B cell (primary cell): ENCODE measurements around the gene ATXN1. TPM values are rescaled to one million over a fixed set of nuclear protein-coding genes. Genes with fewer than 3 reads are reported as not detected.

ENCODE experiments used
- ATAC-seq: fragments of 200-7000 bp; cut with Tn5 transposase; one replicate; pipeline ENCODE4 v1.10.0; 2021; ENCODE audit warnings: low read depth, mild to moderate bottlenecking, moderate number of reproducible peaks, moderate library complexity
- CTCF ChIA-PET: fragments of 350-600 bp; sonication (Branson Sonifier 250); formaldehyde crosslinking; loops from one replicate; lab custom pipeline; 2021; ENCODE audit warnings: antibody characterized with exemption, inconsistent platforms; lab: Charles Lee
- POLR2A ChIA-PET: fragments of 350-600 bp; sonication (Branson Sonifier 250); formaldehyde crosslinking; loops from one replicate; lab custom pipeline; 2021; ENCODE audit warnings: antibody characterized with exemption; lab: Charles Lee
- DNase-seq: peaks from one replicate; pipeline ENCODE4 v3.0.0; 2013
- H2AFZ ChIP-seq: 2 replicates; pipeline ENCODE4 v1.6.1; 2012; ENCODE audit warnings: mild to moderate bottlenecking, low read depth, low read length; ENCODE audit not compliant: insufficient read depth, poor library complexity, severe bottlenecking
- H3K27ac ChIP-seq, 2 donors: 1 replicate in 1 of 2; 2 replicates in 1 of 2; pipeline ENCODE4 v1.5.1; 2012 to 2013; ENCODE audit warnings: low read length in 2 of 2, mild to moderate bottlenecking in 2 of 2, moderate library complexity in 1 of 2
- H3K27me3 ChIP-seq, 4 experiments: fragments of 200-600 bp in 1 of 4; sonication (generic) in 1 of 4; replicated peaks in 1 of 4; 1 replicate in 2 of 4; 2 replicates in 2 of 4; pipeline versions ENCODE4 v1.6.1 to v1.7.0; 2013 to 2016; ENCODE audit warnings: low read length in 3 of 4, mild to moderate bottlenecking in 2 of 4, mixed read lengths in 1 of 4, moderate library complexity in 1 of 4; ENCODE audit not compliant: insufficient read depth in 4 of 4, control insufficient read depth in 3 of 4; ENCODE audit errors: control extremely low read depth in 1 of 4
- H3K36me3 ChIP-seq, 2 experiments: replicated peaks in 1 of 2; 1 replicate in 1 of 2; 2 replicates in 1 of 2; pipeline versions ENCODE4 v1.6.1 to v1.7.1; 2013; ENCODE audit warnings: low read length in 1 of 2; ENCODE audit not compliant: insufficient read depth in 2 of 2, control insufficient read depth in 1 of 2; ENCODE audit errors: control extremely low read depth in 1 of 2, extremely low read depth in 1 of 2
- H3K4me1 ChIP-seq, 2 donors: fragments of 200-600 bp in 1 of 2; sonication (generic) in 1 of 2; 1 replicate in 1 of 2; 2 replicates in 1 of 2; pipeline versions ENCODE4 v1.5.1 to v1.6.1; 2013 to 2017; ENCODE audit warnings: low read length in 2 of 2; ENCODE audit not compliant: control insufficient read depth in 2 of 2, insufficient read depth in 2 of 2
- H3K4me2 ChIP-seq: replicated peaks from 2 replicates; pipeline ENCODE3; 2012; ENCODE audit warnings: mild to moderate bottlenecking, low read depth, low read length; ENCODE audit not compliant: poor library complexity, severe bottlenecking
- H3K4me3 ChIP-seq, 5 experiments: fragments of 200-600 bp in 1 of 5; sonication (generic) in 1 of 5; 1 replicate in 3 of 5; 2 replicates in 2 of 5; pipeline versions ENCODE4 v1.5.1 to v1.7.0; 2011 to 2016; ENCODE audit warnings: low read length in 4 of 5, mild to moderate bottlenecking in 4 of 5, low read depth in 2 of 5, control low read depth in 1 of 5, moderate library complexity in 1 of 5; ENCODE audit not compliant: insufficient read depth in 1 of 5; ENCODE audit errors: control extremely low read depth in 1 of 5, extremely low read depth in 1 of 5
- H3K79me2 ChIP-seq: fragments of 200-600 bp; sonication (generic); one replicate; pipeline ENCODE4 v1.6.0; 2016; ENCODE audit warnings: low read length; ENCODE audit not compliant: control insufficient read depth, insufficient read depth
- H3K9ac ChIP-seq: fragments of 200-600 bp; sonication (generic); 2 replicates; pipeline ENCODE4 v1.6.1; 2017; ENCODE audit warnings: mild to moderate bottlenecking, low read length, moderate library complexity
- H3K9me3 ChIP-seq, 3 donors: one replicate each; pipeline versions ENCODE4 v1.6.1 to v1.7.1; 2013; ENCODE audit warnings: low read length in 2 of 3; ENCODE audit not compliant: control insufficient read depth in 2 of 3, insufficient read depth in 1 of 3; ENCODE audit errors: control extremely low read depth in 1 of 3
- H4K20me1 ChIP-seq: 2 replicates; pipeline ENCODE4 v1.6.0; 2012; ENCODE audit warnings: mild to moderate bottlenecking, low read length; ENCODE audit not compliant: insufficient read depth, control insufficient read depth, poor library complexity, severe bottlenecking
- H3K27ac Mint-ChIP-seq: one replicate; pipeline ENCODE4 v1.8.0; 2021; ENCODE audit warnings: mixed read lengths
- H3K27me3 Mint-ChIP-seq: one replicate; pipeline ENCODE4 v1.8.0; 2021; ENCODE audit warnings: mixed read lengths
- H3K4me1 Mint-ChIP-seq: one replicate; pipeline ENCODE4 v1.8.0; 2021; ENCODE audit warnings: mixed read lengths
- H3K4me3 Mint-ChIP-seq: one replicate; pipeline ENCODE4 v1.8.0; 2021; ENCODE audit warnings: mixed read lengths
- H3K9me3 Mint-ChIP-seq: one replicate; pipeline ENCODE4 v1.8.0; 2022; ENCODE audit warnings: mixed read lengths; ENCODE audit not compliant: insufficient read depth
- EZH2 ChIP-seq: IDR thresholded peaks from 2 replicates; pipeline ENCODE4 v1.6.1; 2012; ENCODE audit warnings: borderline replicate concordance, low read depth, mild to moderate bottlenecking, moderate library complexity, low read length; ENCODE audit not compliant: insufficient read depth, poor library complexity, severe bottlenecking
- WGBS: methylation state at CpG from one replicate; pipeline ENCODE4 v1.1.5; 2013; ENCODE audit warnings: missing lambda C conversion rate; ENCODE audit not compliant: insufficient coverage; 5-methylcytosine and 5-hydroxymethylcytosine counted together
- intact Hi-C: fragments of 100-400 bp; cut with micrococcal nuclease; formaldehyde crosslinking; loops from one replicate; pipeline ENCODE4 v1.10.0; 2022
- polyA plus RNA-seq: library from polyadenylated mRNA; depleted of rRNA; stranded (reverse); fragments of >200 nt; gene quantifications from 2 replicates; pipeline ENCODE4 v1.2.3, GENCODE V29; 2012
- total RNA-seq, 2 donors: library from RNA; stranded (reverse); fragments of 120-200 nt in 1 of 2; gene quantifications; 1 replicate in 1 of 2; 2 replicates in 1 of 2; pipeline versions ENCODE4 v1.2.3 to v1.2.4, GENCODE V29; 2013 to 2022
- TF ChIP-seq, protein P1 (sequence below): fragments of 200-600 bp; IDR thresholded peaks from one replicate; pipeline ENCODE4 v1.8.0; 2022; ENCODE audit warnings: antibody characterized with exemption, mild to moderate bottlenecking

Gene ATXN1
- total and polyA plus RNA-seq, 2 donors (not counting 1 experiment from before 2014, with no cell fraction given) = 5.7 to 63.8 TPM

DNA sequence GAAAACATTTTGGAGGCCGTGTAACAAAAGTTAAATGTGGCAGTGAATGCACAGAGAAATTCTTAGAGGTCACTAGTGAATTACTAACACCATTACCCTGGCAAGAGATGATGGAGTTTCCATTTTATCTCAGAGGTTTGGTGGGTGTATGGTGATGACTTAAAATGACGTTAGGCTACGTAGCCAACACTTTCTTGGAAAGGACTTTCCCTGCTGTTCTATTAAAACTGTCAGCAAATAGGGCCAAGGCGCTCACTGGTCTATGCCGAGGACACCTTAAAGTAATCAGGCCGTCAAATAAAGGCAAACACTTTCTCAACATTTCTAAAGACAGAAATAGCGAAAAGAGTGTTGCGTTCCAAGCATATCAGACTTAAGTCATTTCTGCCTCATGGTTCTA lies 362.1 kb downstream of the ATXN1 start:
- H2AFZ ChIP-seq = no peak overlapping the region
- H3K4me3 Mint-ChIP-seq = no peak overlapping the region
- H3K79me2 ChIP-seq = no peaks in the 10 kb centered on the region
- H3K4me1 Mint-ChIP-seq = peaks cover 9% of the 10 kb centered on the region
- no peaks in the 10 kb centered on the region for H3K27me3 Mint-ChIP-seq
- TF ChIP-seq, protein P1, sequence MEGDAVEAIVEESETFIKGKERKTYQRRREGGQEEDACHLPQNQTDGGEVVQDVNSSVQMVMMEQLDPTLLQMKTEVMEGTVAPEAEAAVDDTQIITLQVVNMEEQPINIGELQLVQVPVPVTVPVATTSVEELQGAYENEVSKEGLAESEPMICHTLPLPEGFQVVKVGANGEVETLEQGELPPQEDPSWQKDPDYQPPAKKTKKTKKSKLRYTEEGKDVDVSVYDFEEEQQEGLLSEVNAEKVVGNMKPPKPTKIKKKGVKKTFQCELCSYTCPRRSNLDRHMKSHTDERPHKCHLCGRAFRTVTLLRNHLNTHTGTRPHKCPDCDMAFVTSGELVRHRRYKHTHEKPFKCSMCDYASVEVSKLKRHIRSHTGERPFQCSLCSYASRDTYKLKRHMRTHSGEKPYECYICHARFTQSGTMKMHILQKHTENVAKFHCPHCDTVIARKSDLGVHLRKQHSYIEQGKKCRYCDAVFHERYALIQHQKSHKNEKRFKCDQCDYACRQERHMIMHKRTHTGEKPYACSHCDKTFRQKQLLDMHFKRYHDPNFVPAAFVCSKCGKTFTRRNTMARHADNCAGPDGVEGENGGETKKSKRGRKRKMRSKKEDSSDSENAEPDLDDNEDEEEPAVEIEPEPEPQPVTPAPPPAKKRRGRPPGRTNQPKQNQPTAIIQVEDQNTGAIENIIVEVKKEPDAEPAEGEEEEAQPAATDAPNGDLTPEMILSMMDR = no peak
- no peak for TF ChIP-seq EZH2
- H3K27ac Mint-ChIP-seq = no peak overlapping the region
- no peak overlapping the region for H3K4me2 ChIP-seq
- H3K36me3 ChIP-seq = no peaks in the 10 kb centered on the region
- no peak for DNase-seq
- no peaks in the 10 kb centered on the region for H3K9me3 ChIP-seq
- intact Hi-C loops = no loop called here
- no peaks in the 10 kb centered on the region for H3K27me3 ChIP-seq
- no peak for ATAC-seq
- no peaks in the 10 kb centered on the region for H4K20me1 ChIP-seq
- H3K4me1 ChIP-seq = peaks cover 0 to 2% of the 10 kb centered on the region in 2 donors
- no peak overlapping the region for H3K9ac ChIP-seq
- H3K9me3 Mint-ChIP-seq = peaks cover 1% of the 10 kb centered on the region
- no peak overlapping the region for H3K27ac ChIP-seq
- H3K4me3 ChIP-seq = no peak overlapping the region
- WGBS = 72% methylated on average over 5 of the region's 8 CpGs
- ChIA-PET POLR2A (no interaction called here), CTCF (no interaction called here)

DNA sequence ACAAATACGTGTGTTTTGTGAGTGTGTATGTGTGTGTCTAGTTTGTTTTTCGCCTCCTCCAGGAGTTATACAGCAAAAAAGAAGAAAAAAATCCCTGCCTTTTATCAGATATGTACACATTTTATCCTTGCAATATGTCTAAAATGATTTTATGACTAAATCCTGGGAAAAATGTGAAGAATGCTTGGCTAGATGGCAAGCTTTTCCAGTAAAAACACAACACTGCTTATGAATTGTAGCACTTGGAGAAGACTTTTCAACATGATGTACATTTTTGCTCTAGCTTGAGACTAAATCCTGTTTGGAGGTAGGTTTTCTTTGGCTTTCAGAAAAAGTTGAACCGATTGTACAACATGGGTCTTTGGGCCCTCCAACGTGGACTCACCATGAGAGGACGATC lies 362.7 kb downstream of the ATXN1 start:
- H3K27me3 Mint-ChIP-seq = no peaks in the 10 kb centered on the region
- Histone ChIP-seq H3K9me3 (no peaks in the 10 kb centered on the region), H2AFZ (no peak overlapping the region), H3K4me2 (no peak overlapping the region), H3K79me2 (no peaks in the 10 kb centered on the region), H3K4me3 (no peak overlapping the region), H3K27ac (no peak overlapping the region), H3K27me3 (no peaks in the 10 kb centered on the region), H3K36me3 (no peaks in the 10 kb centered on the region), H3K9ac (no peak overlapping the region), H3K4me1 (no peaks in the 10 kb centered on the region), H4K20me1 (no peaks in the 10 kb centered on the region)
- no peak overlapping the region for H3K4me3 Mint-ChIP-seq
- CTCF ChIA-PET = no interaction called here
- POLR2A ChIA-PET = no interaction called here
- H3K27ac Mint-ChIP-seq = no peak overlapping the region
- intact Hi-C loops = no loop called here
- DNase-seq (no peak), ATAC-seq (no peak)
- WGBS = 95% methylated on average over 3 of the region's 5 CpGs
- H3K9me3 Mint-ChIP-seq = peaks cover 1% of the 10 kb centered on the region
- peaks cover 6% of the 10 kb centered on the region for H3K4me1 Mint-ChIP-seq
- no peak for TF ChIP-seq EZH2
- TF ChIP-seq, protein P1 = no peak
